ENCODE measurements around the gene TNFRSF14.
"Not testable (repeated sequence)": the region's sequence is repeated elsewhere in the genome, so short reads cannot be mapped to it uniquely, and the experiment has no call there.

Gene TNFRSF14

DNA sequence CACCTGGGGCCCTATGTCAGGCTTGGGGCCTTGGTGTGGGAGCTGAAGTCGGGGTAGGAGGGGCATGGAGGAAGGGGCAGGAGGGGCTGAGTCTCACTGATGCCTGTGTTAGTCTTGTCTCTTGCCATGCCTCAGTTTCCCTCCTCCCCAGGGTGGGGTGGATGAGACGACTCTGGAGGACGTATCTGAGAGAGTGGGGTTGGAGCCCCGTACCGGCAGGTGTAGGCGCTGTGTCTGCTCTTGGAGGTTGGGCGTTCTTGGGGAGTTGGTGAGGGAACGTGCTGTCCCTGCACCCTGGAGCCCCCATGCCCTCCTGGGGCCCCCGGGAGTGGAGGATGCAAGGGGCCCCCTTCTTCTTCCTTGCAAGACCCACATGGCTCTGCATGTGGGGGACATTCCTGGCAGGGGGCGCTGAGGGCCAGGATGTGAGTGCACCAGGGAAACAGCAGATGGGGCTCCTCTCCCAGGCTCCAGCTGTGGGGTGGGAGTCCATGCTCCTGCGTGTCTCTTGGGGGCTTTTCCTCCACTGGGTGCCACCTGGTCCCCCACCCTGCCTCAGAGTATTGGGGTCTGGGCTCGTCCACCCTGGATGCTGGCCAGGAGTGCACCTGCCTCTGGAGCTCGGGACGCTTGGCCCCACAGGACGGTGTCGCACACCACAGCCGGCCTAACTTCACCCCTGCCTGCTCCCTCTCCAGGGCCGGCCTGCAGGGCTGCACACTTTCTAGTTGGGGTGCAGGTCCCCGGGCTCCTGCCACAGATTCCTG is 1.4 kb upstream of the TNFRSF14 start:
- DNase-seq: peak; percentile 61

DNA sequence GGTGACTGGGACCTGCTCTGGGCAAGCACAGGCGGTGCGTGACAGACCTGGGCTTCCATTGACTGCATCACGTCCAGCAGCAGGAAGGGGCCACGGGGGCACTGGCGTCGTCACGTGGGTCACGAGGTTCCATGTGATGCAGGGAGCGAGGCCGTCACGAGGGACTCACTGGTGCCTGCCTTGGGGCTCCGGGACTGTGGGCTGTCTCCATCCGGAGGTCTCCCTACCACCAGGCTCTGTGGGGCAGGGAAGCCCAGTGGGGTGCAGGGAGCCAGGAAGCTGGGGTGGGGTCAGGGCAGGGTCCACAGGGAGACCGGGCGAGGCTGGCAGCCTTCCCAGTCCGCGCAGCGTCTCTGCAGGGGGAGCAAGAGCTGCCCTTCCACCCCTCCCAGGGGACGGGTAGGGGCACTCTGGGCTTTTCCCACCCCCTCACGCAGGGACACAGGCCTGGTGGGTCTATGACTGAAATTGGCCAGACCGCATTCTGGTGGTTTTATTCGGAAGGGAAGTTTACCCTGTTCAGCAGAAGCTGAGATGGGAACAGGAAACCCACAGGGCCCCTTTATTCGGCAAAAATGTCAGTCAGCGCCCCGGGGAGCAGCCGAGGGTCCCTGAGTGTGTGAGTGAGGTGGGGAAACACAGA is 416 bp upstream of the TNFRSF14 start:
- peak; percentile 89 for DNase-seq

DNA sequence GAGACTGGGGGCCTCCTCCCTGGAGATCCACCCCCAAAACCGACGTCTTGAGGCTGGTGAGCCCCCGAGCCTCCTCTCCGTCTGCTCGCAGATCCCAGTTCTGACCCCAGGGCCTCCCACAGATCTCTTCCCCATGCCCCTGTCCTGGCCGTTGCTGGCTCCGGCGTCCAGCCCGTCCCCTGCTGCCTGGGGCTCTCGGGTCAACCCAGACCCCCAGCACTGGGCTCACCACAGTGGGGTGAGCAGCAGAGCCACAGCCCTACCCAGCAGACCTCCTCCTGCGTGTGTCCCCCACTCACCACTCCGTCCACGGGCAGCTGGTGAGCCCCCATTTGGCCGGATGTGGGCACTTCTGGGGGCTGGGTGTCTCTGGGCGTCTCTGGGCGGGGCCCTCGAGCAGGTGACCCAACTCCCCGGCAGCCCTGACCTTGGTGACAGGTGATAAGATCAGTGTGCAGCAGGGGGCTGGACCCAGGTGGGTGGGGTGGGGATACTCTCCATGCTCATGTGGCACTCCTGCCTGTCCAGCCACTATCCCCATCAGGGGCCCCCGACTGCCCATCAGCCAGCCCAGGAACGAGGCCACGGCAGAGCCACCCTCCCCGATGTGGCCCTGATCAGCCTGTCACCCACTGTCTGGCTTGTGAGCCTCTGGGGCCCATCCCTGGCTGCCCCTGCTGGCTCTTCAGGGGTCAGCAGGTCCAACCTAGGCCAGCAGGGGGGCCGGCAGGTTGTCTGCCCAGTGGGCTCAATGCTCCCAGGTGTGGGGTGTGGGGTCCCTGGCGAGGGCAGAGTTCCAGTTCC is 709 bp downstream of the TNFRSF14 start:
- DNase-seq: peak; percentile 49

DNA sequence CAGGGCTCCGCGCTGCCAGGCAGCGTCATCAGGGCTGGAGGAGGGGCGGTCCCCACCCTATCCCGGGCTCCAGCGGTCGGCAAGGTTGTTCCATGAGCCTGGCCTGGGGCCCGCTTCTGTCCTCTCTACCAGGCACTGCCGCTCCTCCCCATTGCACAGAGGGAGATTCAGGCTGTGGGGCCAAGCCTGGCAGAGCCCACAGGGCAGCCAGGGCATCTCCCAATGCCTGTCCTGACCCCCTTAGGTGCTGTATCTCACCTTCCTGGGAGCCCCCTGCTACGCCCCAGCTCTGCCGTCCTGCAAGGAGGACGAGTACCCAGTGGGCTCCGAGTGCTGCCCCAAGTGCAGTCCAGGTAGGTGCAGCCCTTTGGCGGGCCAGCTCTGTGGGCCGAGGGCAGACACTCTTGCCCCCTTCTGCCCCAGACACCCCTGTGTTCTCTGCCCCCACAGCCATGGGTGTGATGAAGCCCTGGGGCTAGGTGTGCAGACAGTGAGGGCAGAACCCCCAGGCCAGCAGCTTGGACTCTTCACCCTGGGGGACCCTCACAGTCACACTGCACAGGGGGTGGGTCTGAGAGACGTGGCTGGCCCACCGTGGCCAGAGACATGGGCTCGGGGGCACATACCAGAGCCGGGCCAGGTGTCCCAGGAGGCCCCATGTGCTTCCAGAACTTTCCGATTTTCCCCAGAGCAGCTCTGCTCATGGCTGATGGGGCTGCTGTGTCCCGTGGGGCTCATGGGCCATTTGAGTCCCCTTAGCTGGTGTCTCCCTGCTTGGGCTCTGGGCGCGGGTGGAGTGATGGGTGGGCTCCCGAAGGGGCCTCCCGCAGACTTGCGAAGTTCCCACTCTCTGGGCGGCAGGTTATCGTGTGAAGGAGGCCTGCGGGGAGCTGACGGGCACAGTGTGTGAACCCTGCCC is 1.6 kb downstream of the TNFRSF14 start:
- DNase-seq: no peak

DNA sequence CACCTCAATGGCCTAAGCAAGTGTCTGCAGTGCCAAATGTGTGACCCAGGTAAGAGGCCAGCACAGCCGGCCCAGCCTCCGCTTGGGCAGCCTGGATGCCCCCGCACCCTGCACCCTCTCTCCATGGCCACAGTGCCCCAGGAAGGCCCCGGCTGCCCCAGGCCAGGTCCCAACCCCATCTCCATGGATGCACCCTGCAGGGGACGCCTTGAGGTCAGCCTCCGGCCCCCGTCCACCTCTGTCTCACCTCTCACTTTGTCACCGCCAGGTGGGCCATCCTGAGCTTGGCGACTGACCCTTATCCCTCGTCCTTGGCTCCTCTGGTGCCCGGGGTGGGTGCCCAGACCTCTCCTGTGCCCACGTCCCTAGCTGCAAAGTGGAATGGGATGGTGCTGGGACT is 2.2 kb downstream of the TNFRSF14 start:
- DNase-seq: no peak

DNA sequence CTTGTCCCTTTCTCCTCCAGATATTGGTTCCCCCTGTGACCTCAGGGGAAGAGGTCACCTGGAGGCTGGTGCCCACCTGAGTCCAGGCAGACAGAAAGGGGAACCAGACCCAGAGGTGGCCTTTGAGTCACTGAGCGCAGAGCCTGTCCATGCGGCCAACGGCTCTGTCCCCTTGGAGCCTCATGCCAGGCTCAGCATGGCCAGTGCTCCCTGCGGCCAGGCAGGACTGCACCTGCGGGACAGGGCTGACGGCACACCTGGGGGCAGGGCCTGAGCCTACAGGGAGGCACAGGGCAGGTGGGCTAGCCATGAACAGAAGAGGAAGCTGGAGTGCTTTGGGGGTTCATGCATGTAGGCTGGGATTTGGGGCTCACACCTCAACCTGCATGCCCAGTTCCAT is 2.7 kb downstream of the TNFRSF14 start:
- no peak for DNase-seq

DNA sequence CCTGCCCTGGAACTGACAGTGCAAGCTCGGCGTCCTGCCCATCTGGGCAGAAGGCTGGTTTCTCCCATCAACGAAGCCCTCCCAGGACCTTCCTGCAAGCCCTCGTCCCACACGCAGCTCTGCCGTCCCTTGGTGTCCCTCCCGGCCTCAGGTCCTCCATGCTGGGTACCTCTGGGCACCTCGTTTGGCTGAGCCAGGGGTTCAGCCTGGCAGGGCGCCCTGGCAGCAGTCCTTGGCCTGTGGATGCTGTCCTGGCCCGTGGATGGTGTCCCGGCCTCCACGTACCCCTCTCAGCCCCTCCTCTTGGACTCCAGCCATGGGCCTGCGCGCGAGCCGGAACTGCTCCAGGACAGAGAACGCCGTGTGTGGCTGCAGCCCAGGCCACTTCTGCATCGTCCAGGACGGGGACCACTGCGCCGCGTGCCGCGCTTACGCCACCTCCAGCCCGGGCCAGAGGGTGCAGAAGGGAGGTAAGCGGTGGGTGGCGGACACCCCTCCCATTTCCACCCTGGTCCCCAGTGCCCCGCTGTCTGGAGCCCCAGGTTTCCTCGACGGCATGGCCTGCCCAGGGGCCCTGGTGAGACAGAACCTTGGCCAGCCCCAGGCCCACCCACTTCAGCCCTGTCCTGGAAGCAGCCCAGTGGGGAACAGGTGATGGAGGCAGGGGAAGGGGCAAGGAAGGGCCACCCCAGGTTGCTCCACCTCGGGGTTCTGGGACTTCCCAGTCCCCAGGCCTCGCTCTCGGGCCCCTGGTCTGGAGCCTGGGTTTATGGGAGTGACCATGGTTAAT is 3.5 kb downstream of the TNFRSF14 start:
- no peak for DNase-seq

DNA sequence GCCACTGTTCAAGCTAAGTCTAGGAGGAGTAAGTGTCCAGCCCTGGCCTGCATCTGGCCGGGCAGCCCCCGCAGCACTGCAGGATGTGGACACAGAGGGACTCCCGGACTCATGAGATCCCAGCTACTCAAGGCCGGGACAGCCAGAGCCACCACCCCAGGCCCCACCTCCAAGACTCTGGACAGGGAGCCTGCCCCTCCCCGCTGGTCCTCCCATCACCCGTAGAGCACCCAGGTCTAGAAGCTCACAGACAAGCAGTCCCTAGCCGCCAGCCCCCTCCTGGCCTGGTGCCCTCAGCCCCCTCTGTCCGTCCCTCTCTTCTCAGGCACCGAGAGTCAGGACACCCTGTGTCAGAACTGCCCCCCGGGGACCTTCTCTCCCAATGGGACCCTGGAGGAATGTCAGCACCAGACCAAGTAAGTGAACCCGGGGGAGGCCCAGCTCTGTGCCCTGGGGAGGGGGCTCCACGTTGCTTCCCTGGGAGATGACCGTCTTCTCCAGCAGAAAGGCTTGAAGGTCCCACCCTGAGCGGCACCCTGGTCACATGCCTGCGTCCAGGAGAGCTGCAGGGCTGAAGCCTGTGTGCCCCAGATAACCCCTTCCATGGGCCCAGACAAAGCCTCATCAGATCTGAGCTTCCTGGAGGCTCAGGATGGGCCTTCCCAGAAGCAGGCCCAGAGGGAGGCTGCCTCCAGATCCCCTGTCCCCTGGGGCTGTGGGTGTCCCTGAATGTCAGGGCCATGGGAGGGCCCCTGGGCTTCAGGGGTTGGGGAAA is 4.3 kb downstream of the TNFRSF14 start:
- no peak for DNase-seq

DNA sequence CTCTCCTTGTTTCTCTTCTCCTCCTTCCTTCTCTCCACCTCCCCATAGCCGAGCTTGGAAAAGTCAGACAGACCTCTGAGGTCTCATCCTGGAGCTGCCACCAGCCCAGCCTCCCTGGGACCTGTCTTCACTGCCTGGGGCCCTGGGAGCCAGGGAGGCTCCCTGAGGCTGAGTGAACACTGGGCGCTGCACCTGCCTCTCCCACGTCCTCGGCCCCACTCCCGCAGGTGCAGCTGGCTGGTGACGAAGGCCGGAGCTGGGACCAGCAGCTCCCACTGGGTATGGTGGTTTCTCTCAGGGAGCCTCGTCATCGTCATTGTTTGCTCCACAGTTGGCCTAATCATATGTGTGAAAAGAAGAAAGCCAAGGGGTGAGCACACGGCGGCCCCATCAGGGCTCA is 5.3 kb downstream of the TNFRSF14 start:
- no peak for DNase-seq

DNA sequence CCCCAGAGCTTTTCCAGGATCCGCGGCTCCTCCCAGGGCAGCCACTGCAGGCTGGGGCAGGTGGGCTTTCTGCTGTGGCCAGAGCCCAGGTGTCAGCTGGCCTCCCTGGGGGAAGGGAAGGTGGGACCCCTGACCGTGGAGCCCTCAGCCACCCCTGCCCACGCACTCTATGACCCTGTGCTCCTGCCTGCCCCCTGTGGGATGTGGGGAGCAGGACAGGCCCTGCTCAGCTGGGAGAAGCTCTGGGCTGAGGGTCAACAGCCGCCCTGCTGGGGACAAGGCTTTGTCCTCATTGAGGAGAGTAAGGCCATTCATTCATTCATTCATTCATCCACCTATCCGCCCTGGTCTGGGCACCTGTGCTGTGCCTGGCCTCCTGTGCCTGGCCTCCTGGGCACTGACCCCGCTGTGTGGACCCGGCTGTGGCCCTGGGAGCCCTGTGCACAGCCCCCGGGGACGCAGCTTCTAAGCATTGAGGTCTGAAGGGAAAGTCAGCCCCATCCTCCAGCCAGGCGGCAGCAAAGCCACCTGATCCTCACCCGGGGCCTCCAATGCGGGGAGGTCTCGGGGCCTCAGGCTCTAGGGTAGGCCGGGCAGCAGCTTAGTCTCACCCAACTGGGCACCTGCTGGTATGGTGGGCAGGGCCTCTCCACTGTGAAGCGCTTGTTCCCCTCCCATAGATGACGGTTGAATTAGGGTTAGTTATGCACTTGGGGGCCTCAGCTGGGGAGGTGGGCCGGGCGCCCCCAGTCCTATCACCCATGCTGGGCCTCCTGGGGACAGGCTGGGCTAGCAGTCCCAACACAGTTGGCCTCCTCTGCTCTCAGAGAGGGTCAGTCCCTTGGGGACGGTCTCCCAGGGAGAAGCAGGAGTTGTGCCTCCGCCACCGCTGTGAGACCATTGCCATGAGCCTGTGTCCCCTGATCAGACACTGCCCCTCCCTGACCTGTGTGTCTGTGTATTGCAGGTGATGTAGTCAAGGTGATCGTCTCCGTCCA is 6.0 kb downstream of the TNFRSF14 start:
- DNase-seq: no peak

DNA sequence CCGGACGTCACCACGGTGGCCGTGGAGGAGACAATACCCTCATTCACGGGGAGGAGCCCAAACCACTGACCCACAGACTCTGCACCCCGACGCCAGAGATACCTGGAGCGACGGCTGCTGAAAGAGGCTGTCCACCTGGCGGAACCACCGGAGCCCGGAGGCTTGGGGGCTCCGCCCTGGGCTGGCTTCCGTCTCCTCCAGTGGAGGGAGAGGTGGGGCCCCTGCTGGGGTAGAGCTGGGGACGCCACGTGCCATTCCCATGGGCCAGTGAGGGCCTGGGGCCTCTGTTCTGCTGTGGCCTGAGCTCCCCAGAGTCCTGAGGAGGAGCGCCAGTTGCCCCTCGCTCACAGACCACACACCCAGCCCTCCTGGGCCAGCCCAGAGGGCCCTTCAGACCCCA is 7.0 kb downstream of the TNFRSF14 start:
- no peak for DNase-seq

DNA sequence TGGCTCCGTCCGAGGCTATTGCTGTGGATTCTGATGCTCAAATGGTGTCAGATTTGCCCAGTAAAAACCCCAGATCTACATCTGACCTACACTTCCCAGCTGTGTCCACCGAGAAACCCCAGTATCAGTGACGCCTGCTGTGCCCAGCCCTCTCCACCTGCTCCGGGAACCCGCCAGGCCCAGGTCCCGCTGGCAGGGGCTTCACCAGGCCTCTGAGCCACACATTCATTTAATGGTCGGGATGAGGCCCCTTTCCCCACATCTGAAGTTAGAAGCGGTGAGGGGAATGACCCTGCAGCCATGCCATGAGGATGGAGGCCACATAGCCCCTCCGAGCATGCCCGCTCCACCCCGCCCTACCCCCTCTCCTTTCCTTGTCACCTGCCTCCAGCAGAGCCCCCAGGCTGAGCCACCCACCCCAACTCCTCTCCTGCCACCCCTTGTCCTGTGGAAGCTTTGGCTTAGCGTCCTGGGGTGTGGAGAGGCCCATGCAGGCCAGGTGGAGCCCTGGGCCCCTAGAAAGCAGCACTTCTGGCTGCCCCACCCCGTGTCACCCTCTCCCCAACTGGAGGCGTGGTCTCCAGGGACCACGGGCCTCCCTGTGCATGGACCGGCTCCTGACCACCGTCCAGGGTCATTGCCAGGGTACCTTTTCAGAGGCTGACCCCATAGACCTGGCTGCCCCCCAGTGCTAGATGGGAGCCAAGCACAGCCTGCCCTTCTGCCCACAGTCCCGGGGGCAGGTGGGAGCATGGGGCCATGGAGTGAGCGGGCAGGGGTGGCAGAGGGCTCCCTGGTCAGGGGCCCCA is 8.0 kb downstream of the TNFRSF14 start:
- DNase-seq: no peak

DNA sequence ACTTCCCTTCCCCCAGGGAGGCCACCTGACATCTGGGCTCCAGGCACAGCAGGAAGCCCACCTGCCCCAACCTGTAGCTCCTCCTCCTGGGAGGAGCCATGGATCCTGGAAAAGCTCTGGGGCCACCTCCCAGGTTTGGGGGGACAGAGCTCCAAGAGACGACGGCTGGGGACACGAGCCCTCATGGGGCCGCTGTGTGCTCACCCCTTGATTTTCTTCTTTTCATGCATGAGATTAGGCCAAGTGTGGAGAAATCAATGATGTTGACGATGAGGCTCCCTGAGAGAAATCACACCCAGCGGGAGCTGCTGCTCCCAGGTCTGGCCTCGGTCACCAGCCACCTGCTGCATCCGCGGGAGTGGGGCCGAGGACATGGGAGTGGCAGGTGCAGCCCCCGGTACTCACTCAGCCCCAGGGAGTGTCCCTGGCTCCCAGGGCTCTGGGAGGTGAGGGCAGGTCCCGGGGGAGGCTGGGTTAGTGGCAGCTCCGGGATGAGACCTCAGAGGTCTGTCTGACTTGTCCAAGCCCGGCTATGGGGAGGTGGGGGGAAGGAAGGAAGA is 8.7 kb downstream of the TNFRSF14 start:
- no peak for DNase-seq

DNA sequence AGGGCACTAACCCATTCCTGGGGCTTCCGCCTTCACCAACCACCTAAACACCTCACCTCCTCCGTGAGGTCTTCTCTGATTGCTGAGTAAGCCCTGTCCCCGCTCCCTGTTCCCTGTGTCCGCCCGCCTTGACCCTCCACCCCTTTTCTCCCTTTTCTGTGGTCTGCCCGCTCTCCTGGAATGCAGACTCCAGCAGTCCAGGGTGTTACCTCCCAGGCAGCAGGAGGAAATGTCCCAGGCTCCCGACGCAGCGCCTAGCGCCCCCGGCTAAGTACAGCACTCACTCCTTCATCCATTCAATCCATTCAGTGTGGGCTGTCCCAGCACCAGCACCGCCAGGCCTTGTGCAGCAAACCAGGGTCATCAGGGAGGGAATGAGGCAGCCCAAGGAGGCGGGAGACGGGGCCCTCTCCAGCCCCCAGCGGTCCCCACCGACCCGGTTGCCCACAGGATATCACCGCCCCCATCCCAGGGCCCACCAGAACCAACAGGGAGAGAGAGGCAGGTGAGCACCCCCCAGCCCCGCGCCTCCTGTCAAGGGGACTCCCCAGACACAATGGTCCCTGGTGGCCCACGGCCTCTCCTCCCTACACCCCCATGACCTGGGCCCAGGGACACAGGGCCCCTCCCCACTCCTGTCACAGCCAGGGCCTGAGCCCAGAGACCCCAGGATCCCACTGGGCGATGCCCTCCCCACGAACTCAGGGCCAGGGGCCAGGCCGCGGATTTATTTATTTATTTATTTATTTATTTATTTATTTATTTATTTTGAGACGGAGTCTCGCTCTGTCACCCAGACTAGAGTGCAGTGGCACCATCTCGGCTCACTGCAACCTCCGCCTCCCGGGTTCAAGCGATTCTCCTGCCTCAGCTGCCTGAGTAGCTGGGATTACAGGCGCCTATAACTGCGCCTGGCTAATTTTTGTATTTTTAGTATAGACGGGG is 10.2 kb downstream of the TNFRSF14 start:
- no peak for DNase-seq

DNA sequence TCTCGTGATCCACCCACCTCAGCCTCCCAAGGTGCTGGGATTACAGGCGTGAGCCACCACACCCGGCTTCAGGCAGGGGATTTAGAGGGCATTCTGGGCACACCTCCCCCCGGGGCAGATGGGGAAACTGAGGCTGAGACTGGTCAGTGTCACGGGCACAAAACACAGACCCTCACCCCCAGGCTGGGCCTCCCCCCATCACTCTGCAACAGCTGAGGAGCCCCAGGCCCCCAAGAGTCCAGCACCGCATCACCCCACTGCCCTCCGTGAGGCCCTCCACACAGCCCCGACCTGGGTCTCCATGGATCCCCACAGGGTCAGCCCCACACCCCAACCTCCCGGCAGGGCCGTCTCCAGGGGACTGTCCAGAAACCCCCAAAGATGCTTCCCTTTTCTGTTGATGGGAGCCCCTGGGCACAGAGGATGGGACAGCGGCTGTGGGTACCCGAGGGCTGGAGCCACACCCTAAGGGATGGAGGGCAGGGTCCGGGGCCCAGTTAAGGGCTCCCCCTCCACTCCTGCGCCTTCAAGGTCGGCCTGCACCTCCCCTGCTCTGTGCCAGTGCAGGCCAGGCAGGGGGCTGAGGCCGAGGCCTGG is 11.0 kb downstream of the TNFRSF14 start:
- DNase-seq: no peak

DNA sequence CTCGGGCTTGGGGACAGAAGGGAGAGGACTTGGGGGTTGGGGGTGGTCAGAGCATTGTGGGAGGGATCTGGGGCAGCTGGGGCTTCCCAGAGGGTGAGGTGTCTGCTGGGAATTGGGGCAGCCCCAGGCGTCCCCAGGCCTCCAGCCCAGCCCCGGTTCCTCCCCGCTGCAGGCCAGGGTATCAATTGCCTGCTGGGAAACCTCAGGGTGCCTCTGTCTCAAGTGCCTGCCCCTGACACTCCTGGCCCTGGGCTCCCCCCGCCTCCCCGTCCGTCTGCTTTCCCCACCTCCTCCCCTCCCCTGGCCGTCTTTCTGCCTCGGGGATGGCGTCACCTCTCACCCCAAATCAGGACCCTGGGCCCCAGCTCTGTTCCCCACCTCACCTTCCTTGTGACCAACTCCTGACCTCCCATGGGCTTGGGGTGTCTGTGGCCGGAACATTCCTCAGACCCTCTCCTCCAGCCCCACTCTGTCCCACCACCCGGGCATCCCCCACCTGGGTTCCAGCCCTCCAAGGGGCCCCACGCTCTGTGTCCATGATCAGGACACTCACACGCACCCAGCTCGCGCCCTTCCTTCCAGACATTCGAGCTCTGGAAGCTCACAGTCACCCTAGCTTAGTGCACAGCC is 12.1 kb downstream of the TNFRSF14 start:
- not testable (repeated sequence) for DNase-seq
